HPDE6-E6E7 (cell line): Measurements from ENCODE around the gene PLEKHG3.

Experiments used
- DNase-seq: peaks from one replicate; pipeline ENCODE4 v3.0.0; 2011; ENCODE audit warnings: missing footprints; ENCODE audit errors: extremely low spot score

PLEKHG3 gene

GRCh38 chr14:64745511-64746091 is 41.4 kb downstream of the PLEKHG3 start:
- DNase-seq, result no peak

- no peak for DNase-seq
These were observed 42.4 kb downstream of the PLEKHG3 start for GRCh38 chr14:64746298-64747250.

- DNase-seq, result no peak
These were observed 43.1 kb downstream of the PLEKHG3 start for GRCh38 chr14:64747327-64747726.

GRCh38 chr14:64748521-64748920 is 44.3 kb downstream of the PLEKHG3 start:
- DNase-seq, result no peak

- DNase-seq, result no peak
These were observed 44.9 kb downstream of the PLEKHG3 start for GRCh38 chr14:64748995-64749714.

- DNase-seq, result no peak
These were observed 48.7 kb downstream of the PLEKHG3 start for GRCh38 chr14:64752909-64753308.

GRCh38 chr14:64753374-64753773 is 49.1 kb downstream of the PLEKHG3 start:
- no peak for DNase-seq

- no peak for DNase-seq
These were observed 49.8 kb downstream of the PLEKHG3 start for GRCh38 chr14:64753999-64754398.

GRCh38 chr14:64754685-64755084 is 50.5 kb downstream of the PLEKHG3 start:
- DNase-seq, result no peak

- DNase-seq, result peak; percentile 73
These were observed 51.6 kb downstream of the PLEKHG3 start for GRCh38 chr14:64755781-64756221.

GRCh38 chr14:64756712-64757111 is 52.5 kb downstream of the PLEKHG3 start:
- DNase-seq, result no peak

- no peak for DNase-seq
These were observed 53.4 kb downstream of the PLEKHG3 start for GRCh38 chr14:64757601-64758000.

GRCh38 chr14:64758025-64758521 is 53.8 kb downstream of the PLEKHG3 start:
- DNase-seq, result no peak

- peak; percentile 80 for DNase-seq
These were observed 54.7 kb downstream of the PLEKHG3 start for GRCh38 chr14:64758691-64759554.

- no peak for DNase-seq
These were observed 55.3 kb downstream of the PLEKHG3 start for GRCh38 chr14:64759555-64759938.

GRCh38 chr14:64760146-64760755 is 56.0 kb downstream of the PLEKHG3 start:
- no peak for DNase-seq

- no peak for DNase-seq
These were observed 56.7 kb downstream of the PLEKHG3 start for GRCh38 chr14:64760916-64761315.

- DNase-seq, result no peak
These were observed 57.3 kb downstream of the PLEKHG3 start for GRCh38 chr14:64761441-64762043.

GRCh38 chr14:64762044-64763034 is 58.1 kb downstream of the PLEKHG3 start:
- DNase-seq, result peak; percentile 81
